Fibroblast of mammary gland (primary cell): Measurements from ENCODE around the gene BCL10.

Experiments
- DNase-seq: peaks from one replicate; pipeline ENCODE4 v3.0.0-alpha.2; 2010; ENCODE audit warnings: low read depth
- H3K4me3 ChIP-seq: 2 replicates; pipeline ENCODE4 v1.5.1; 2011; ENCODE audit warnings: low read depth, mild to moderate bottlenecking, low read length, moderate library complexity; ENCODE audit not compliant: control insufficient read depth
- CTCF ChIP-seq: conservative IDR thresholded peaks from 2 replicates; pipeline ENCODE4 v1.5.1; 2011; ENCODE audit warnings: low read depth, low read length, inconsistent platforms; ENCODE audit not compliant: control insufficient read depth, insufficient read depth

The BCL10 gene

GRCh38 chr1:85313888-85314696, 37.7 kb upstream of the BCL10 start:
- peak; percentile 96 for DNase-seq
- H3K4me3 ChIP-seq: no peak overlapping the region
- no peak for TF ChIP-seq CTCF

GRCh38 chr1:85311818-85312217, 35.4 kb upstream of the BCL10 start:
- DNase-seq: peak; percentile 50
- TF ChIP-seq CTCF: no peak
- H3K4me3 ChIP-seq: no peak overlapping the region

- H3K4me3 ChIP-seq: no peak overlapping the region
- DNase-seq: no peak
- TF ChIP-seq CTCF: no peak
Observed at GRCh38 chr1:85308833-85309350, 32.5 kb upstream of the BCL10 start.

- peak; percentile 93 for TF ChIP-seq CTCF
- DNase-seq: peak; percentile 86
- no peak overlapping the region for H3K4me3 ChIP-seq
Observed at GRCh38 chr1:85307987-85308832, 31.8 kb upstream of the BCL10 start.

- no peak for DNase-seq
- TF ChIP-seq CTCF: no peak
- no peak overlapping the region for H3K4me3 ChIP-seq
Observed at GRCh38 chr1:85306236-85306635, 29.8 kb upstream of the BCL10 start.

- TF ChIP-seq CTCF: no peak
- no peak overlapping the region for H3K4me3 ChIP-seq
- peak; percentile 41 for DNase-seq
Observed at GRCh38 chr1:85303440-85304162, 27.2 kb upstream of the BCL10 start.
